ENCODE results near the gene CSRNP2. TPM values are rescaled to one million over a fixed set of nuclear protein-coding genes. Genes with fewer than 3 reads are reported as not detected.

Gene CSRNP2
- total RNA-seq, 1 experiment from 2014 or later, result 33.7 TPM

GRCh38 chr12:51049525-51049924 lies 33.9 kb downstream of the CSRNP2 start:
- H3K4me1 Mint-ChIP-seq, result peaks cover 13% of the 10 kb centered on the region

DNA sequence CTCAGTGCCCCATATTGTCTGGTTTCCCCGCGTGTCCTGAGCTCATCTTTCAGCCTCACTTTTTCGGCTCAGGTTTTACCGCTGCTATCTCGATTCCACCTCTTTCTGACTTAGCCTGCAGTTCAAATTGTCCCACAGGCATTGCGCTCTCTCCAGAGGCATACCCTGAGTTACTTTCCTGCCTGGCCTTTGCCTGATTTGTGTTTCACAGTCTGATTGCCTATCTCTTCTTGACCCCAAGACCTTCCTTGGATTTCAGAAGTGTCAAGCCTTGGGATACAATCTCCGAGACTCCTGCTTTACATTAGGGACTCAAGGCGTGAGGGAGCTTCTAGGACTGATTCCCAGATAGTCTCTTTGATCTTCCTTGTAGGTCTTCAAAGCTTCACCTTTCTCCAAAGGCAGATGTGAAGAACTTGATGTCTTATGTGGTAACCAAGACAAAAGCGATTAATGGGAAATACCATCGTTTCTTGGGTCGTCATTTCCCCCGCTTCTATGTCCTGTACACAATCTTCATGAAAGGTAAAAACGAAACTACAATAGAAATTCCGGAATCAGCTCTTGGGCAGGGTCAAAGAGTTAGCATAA lies 34.6 kb downstream of the CSRNP2 start:
- Mint-ChIP-seq H3K9me3 (no peaks in the 10 kb centered on the region), H3K36me3 (peaks cover 14% of the 10 kb centered on the region), H3K4me1 (peaks cover 13% of the 10 kb centered on the region), H3K27ac (peak overlapping the region; percentile 82), H3K27me3 (ENCODE audit: low read depth) (peaks cover 5% of the 10 kb centered on the region; the same call in 1 of the 2 replicates), H3K4me3 (peak overlapping the region; percentile 92)
- DNase-seq (ENCODE audit: low spot score) (no peak), ATAC-seq (no peak)
- POLR2A ChIA-PET, result interaction anchor here (0.5 to 0.7 kb wide), 2 partner anchors 23 to 34 kb away, joined by 3 to 4 read pairs; partner anchors contain the start of gene SLC11A2
- TF ChIP-seq E2F4 (CRISPR knock-in tag; IDR thresholded peaks at IDR 0.05; ENCODE audit: borderline replicate concordance, low read depth), result no peak
- TF ChIP-seq FOXP4 (CRISPR knock-in tag; IDR thresholded peaks at IDR 0.05), result no peak
- CTCF ChIA-PET, result interaction anchor here (0.6 kb wide), 1 partner anchor 292 kb away, joined by 3 read pairs; no protein-coding TSS in a partner anchor

More at GRCh38 chr12:51049525-51049924, 33.9 kb downstream of the CSRNP2 start:
- CTCF ChIA-PET, result no interaction called here
- Mint-ChIP-seq H3K36me3 (peaks cover 20% of the 10 kb centered on the region), H3K27me3 (ENCODE audit: low read depth) (peaks cover 5% of the 10 kb centered on the region; the same call in 1 of the 2 replicates), H3K9me3 (no peaks in the 10 kb centered on the region), H3K4me3 (peak overlapping the region; percentile 92), H3K27ac (no peak overlapping the region)
- TF ChIP-seq JUN (CRISPR knock-in tag; IDR thresholded peaks at IDR 0.05), result no peak
- no peak for TF ChIP-seq NFE2L1 (CRISPR knock-in tag; IDR thresholded peaks at IDR 0.05)
- TF ChIP-seq, protein P1, sequence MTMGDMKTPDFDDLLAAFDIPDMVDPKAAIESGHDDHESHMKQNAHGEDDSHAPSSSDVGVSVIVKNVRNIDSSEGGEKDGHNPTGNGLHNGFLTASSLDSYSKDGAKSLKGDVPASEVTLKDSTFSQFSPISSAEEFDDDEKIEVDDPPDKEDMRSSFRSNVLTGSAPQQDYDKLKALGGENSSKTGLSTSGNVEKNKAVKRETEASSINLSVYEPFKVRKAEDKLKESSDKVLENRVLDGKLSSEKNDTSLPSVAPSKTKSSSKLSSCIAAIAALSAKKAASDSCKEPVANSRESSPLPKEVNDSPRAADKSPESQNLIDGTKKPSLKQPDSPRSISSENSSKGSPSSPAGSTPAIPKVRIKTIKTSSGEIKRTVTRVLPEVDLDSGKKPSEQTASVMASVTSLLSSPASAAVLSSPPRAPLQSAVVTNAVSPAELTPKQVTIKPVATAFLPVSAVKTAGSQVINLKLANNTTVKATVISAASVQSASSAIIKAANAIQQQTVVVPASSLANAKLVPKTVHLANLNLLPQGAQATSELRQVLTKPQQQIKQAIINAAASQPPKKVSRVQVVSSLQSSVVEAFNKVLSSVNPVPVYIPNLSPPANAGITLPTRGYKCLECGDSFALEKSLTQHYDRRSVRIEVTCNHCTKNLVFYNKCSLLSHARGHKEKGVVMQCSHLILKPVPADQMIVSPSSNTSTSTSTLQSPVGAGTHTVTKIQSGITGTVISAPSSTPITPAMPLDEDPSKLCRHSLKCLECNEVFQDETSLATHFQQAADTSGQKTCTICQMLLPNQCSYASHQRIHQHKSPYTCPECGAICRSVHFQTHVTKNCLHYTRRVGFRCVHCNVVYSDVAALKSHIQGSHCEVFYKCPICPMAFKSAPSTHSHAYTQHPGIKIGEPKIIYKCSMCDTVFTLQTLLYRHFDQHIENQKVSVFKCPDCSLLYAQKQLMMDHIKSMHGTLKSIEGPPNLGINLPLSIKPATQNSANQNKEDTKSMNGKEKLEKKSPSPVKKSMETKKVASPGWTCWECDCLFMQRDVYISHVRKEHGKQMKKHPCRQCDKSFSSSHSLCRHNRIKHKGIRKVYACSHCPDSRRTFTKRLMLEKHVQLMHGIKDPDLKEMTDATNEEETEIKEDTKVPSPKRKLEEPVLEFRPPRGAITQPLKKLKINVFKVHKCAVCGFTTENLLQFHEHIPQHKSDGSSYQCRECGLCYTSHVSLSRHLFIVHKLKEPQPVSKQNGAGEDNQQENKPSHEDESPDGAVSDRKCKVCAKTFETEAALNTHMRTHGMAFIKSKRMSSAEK (CRISPR knock-in tag; IDR thresholded peaks at IDR 0.05; ENCODE audit: borderline replicate concordance), result no peak
- TF ChIP-seq, protein P2, sequence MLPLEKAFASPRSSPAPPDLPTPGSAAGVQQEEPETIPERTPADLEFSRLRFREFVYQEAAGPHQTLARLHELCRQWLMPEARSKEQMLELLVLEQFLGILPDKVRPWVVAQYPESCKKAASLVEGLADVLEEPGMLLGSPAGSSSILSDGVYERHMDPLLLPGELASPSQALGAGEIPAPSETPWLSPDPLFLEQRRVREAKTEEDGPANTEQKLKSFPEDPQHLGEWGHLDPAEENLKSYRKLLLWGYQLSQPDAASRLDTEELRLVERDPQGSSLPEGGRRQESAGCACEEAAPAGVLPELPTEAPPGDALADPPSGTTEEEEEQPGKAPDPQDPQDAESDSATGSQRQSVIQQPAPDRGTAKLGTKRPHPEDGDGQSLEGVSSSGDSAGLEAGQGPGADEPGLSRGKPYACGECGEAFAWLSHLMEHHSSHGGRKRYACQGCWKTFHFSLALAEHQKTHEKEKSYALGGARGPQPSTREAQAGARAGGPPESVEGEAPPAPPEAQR (CRISPR knock-in tag; IDR thresholded peaks at IDR 0.05), result no peak
- TF ChIP-seq SMAD3 (CRISPR knock-in tag; IDR thresholded peaks at IDR 0.05; ENCODE audit: borderline replicate concordance), result no peak
- TF ChIP-seq HMGA2 (CRISPR knock-in tag; IDR thresholded peaks at IDR 0.05), result no peak
- TF ChIP-seq ZNF317 (CRISPR knock-in tag; IDR thresholded peaks at IDR 0.05; ENCODE audit: borderline replicate concordance, low read depth), result no peak
- TF ChIP-seq ATF1 (CRISPR knock-in tag; IDR thresholded peaks at IDR 0.05), result no peak
- no peak for TF ChIP-seq RORB (CRISPR knock-in tag; IDR thresholded peaks at IDR 0.05)
- ATAC-seq (no peak), DNase-seq (ENCODE audit: low spot score) (no peak)
- POLR2A ChIA-PET, result no interaction called here
